Measurements from ENCODE around the gene CAPZA2.

DNA sequence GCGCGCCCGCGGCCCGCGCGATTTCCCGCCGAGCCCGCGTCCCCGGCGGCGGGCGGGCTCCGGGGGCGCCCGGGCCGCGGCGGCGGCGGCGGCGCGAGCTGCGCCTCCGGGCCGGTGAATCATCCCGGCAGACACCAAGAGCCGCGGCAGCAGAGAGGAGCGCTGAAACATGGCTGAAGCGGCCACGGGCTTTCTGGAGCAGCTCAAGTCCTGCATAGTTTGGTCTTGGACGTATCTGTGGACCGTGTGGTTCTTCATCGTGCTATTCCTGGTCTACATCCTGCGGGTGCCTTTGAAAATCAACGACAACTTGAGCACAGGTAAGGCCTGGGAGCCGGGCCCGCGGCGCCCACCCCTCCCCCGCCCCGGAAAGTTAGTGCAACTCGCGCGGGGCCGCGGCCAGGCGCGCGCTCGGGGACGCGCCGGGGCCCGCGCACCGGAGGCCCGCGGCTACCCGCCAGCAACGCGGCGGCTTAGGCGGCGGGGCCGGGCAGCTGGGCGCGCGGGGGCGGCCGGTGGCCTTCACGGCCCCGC is 91.1 kb downstream of the CAPZA2 start, which contains the start of gene ST7:
- TF ChIP-seq, protein P1, sequence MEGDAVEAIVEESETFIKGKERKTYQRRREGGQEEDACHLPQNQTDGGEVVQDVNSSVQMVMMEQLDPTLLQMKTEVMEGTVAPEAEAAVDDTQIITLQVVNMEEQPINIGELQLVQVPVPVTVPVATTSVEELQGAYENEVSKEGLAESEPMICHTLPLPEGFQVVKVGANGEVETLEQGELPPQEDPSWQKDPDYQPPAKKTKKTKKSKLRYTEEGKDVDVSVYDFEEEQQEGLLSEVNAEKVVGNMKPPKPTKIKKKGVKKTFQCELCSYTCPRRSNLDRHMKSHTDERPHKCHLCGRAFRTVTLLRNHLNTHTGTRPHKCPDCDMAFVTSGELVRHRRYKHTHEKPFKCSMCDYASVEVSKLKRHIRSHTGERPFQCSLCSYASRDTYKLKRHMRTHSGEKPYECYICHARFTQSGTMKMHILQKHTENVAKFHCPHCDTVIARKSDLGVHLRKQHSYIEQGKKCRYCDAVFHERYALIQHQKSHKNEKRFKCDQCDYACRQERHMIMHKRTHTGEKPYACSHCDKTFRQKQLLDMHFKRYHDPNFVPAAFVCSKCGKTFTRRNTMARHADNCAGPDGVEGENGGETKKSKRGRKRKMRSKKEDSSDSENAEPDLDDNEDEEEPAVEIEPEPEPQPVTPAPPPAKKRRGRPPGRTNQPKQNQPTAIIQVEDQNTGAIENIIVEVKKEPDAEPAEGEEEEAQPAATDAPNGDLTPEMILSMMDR (IDR thresholded peaks at IDR 0.05), result no peak
- TF ChIP-seq POLR2A (IDR thresholded peaks at IDR 0.05), result peak in 1 of 4 donors; percentile 45
- TF ChIP-seq EP300 (IDR thresholded peaks at IDR 0.05), result no peak
- TF ChIP-seq POLR2AphosphoS5 (IDR thresholded peaks at IDR 0.05), result no peak

All from upper lobe of left lung (tissue), 4 donors.